SH-SY5Y (cell line): ENCODE data around the gene COA3.

ENCODE experiments used
- GATA2 ChIP-seq: IDR thresholded peaks from 2 replicates; pipeline ENCODE4 v1.6.1; 2011; ENCODE audit warnings: mild to moderate bottlenecking, low read depth, low read length
- GATA3 ChIP-seq: IDR thresholded peaks from 2 replicates; pipeline ENCODE4 v1.6.1; 2011; ENCODE audit warnings: low read depth, mild to moderate bottlenecking, low read length, moderate library complexity

- TF ChIP-seq GATA2 (no peak), GATA3 (no peak)
Observed at GRCh38 chr17:42782166-42783061, 16.1 kb downstream of the COA3 start.
